IMR-90 (cell line): ENCODE results near the gene TMED10. TPM values are rescaled to one million over a fixed set of nuclear protein-coding genes. Genes with fewer than 3 reads are reported as not detected.

Experiments used
- ATAC-seq: fragments of 200-7000 bp; cut with Tn5 transposase; 2 replicates; pipeline ENCODE4 v1.9.1; 2020; ENCODE audit warnings: low read depth, mild to moderate bottlenecking, moderate library complexity
- BruUV-seq: library from RNA; stranded (reverse); fragments of 400-500 nt; replicated peaks from 2 replicates; lab custom pipeline; 2021; lab: Mats Ljungman, UMichigan
- CTCF ChIA-PET: fragments of 300-600 bp; formaldehyde crosslinking; extraction: SDS; loops from one replicate; lab custom pipeline; 2021; ENCODE audit warnings: antibody characterized with exemption; lab: Yijun Ruan, JAX
- POLR2A ChIA-PET: fragments of 300-600 bp; sonication (Branson Sonifier 250); formaldehyde crosslinking; loops from one replicate; lab custom pipeline; 2022; ENCODE audit warnings: antibody characterized with exemption; ENCODE audit not compliant: unreplicated experiment; lab: Charles Lee
- DNase-seq: peaks from one replicate; pipeline ENCODE4 v3.0.0; 2013
- H2AFZ ChIP-seq: replicated peaks from 2 replicates; pipeline ENCODE3; 2013; ENCODE audit warnings: low read length, mild to moderate bottlenecking; ENCODE audit not compliant: poor library complexity
- H2AK5ac ChIP-seq: 2 replicates; pipeline ENCODE4 v1.6.1; 2013; ENCODE audit warnings: low read depth, low read length, inconsistent platforms
- H2AK9ac ChIP-seq: replicated peaks from 2 replicates; pipeline ENCODE3; 2013; ENCODE audit warnings: mild to moderate bottlenecking, low read depth, low read length, moderate library complexity; ENCODE audit not compliant: poor library complexity
- H2BK120ac ChIP-seq: 2 replicates; pipeline ENCODE4 v1.6.1; 2013; ENCODE audit warnings: low read depth, low read length, inconsistent platforms
- H2BK15ac ChIP-seq: 3 replicates; pipeline ENCODE4 v1.6.1; 2013; ENCODE audit warnings: low read depth, low read length, inconsistent platforms
- H2BK20ac ChIP-seq: 2 replicates; pipeline ENCODE4 v1.6.1; 2013; ENCODE audit warnings: low read depth, mild to moderate bottlenecking, inconsistent platforms, low read length, moderate library complexity
- H2BK5ac ChIP-seq: 2 replicates; pipeline ENCODE4 v1.6.1; 2013; ENCODE audit warnings: mild to moderate bottlenecking, low read depth, low read length, inconsistent platforms; ENCODE audit not compliant: poor library complexity, severe bottlenecking
- H3K14ac ChIP-seq: replicated peaks from 2 replicates; pipeline ENCODE4 v1.6.1; 2013; ENCODE audit warnings: low read depth, low read length, inconsistent platforms
- H3K18ac ChIP-seq: 2 replicates; pipeline ENCODE4 v1.6.1; 2013; ENCODE audit warnings: low read depth, low read length, control low read depth
- H3K23ac ChIP-seq: 2 replicates; pipeline ENCODE4 v1.6.1; 2013; ENCODE audit warnings: low read depth, low read length, inconsistent platforms
- H3K27ac ChIP-seq: 2 replicates; pipeline ENCODE4 v1.5.1; 2013; ENCODE audit warnings: mild to moderate bottlenecking, control low read depth, low read length; ENCODE audit not compliant: insufficient read depth
- H3K27me3 ChIP-seq: 2 replicates; pipeline ENCODE4 v1.6.1; 2013; ENCODE audit warnings: low read length; ENCODE audit not compliant: control insufficient read depth, insufficient read depth
- H3K36me3 ChIP-seq: 2 replicates; pipeline ENCODE4 v1.6.1; 2013; ENCODE audit warnings: low read length, mixed read lengths; ENCODE audit not compliant: control insufficient read depth, insufficient read depth
- H3K4ac ChIP-seq: 2 replicates; pipeline ENCODE4 v1.6.1; 2013; ENCODE audit warnings: low read depth, low read length, inconsistent platforms
- H3K4me1 ChIP-seq: 2 replicates; pipeline ENCODE4 v1.6.1; 2013; ENCODE audit warnings: low read length, mixed read lengths; ENCODE audit not compliant: control insufficient read depth, insufficient read depth
- H3K4me2 ChIP-seq: 2 replicates; pipeline ENCODE4 v1.6.1; 2013; ENCODE audit warnings: low read depth, mild to moderate bottlenecking, control low read depth, low read length, moderate library complexity
- H3K4me3 ChIP-seq: 2 replicates; pipeline ENCODE4 v1.5.1; 2013; ENCODE audit warnings: low read depth, mild to moderate bottlenecking, control low read depth, low read length, moderate library complexity; ENCODE audit not compliant: insufficient read depth
- H3K56ac ChIP-seq: 2 replicates; pipeline ENCODE4 v1.6.1; 2013; ENCODE audit warnings: low read length, inconsistent platforms; ENCODE audit not compliant: insufficient read depth; ENCODE audit errors: extremely low read depth
- H3K79me1 ChIP-seq, 2 experiments: 2 replicates each; pipeline ENCODE4 v1.6.1; 2013; ENCODE audit warnings: low read length in 2 of 2, inconsistent platforms in 1 of 2, low read depth in 1 of 2
- H3K9ac ChIP-seq: 2 replicates; pipeline ENCODE4 v1.6.1; 2013; ENCODE audit warnings: low read depth, low read length, control low read depth
- H3K9me1 ChIP-seq: 2 replicates; pipeline ENCODE4 v1.6.1; 2013; ENCODE audit warnings: low read length, inconsistent platforms; ENCODE audit not compliant: insufficient read depth
- H3K9me3 ChIP-seq: 2 replicates; pipeline ENCODE4 v1.6.1; 2013; ENCODE audit warnings: low read length; ENCODE audit not compliant: control insufficient read depth, insufficient read depth
- H4K20me1 ChIP-seq: 2 replicates; pipeline ENCODE4 v1.6.1; 2013; ENCODE audit warnings: low read length, inconsistent platforms; ENCODE audit not compliant: insufficient read depth
- H4K5ac ChIP-seq: 2 replicates; pipeline ENCODE4 v1.6.1; 2013; ENCODE audit warnings: mild to moderate bottlenecking, low read depth, low read length, control low read depth
- H4K8ac ChIP-seq, 2 experiments: 2 replicates each; pipeline ENCODE4 v1.6.1; 2013; ENCODE audit warnings: low read depth in 2 of 2, low read length in 2 of 2, control low read depth in 1 of 2, inconsistent platforms in 1 of 2
- H4K91ac ChIP-seq: 2 replicates; pipeline ENCODE4 v1.6.1; 2013; ENCODE audit warnings: low read depth, low read length, inconsistent platforms; ENCODE audit not compliant: insufficient read depth
- CHD1 ChIP-seq: IDR thresholded peaks from 2 replicates; pipeline ENCODE4 v1.6.1; 2012; ENCODE audit warnings: low read depth, low read length, improper control_type of control experiment
- MAFK ChIP-seq: IDR thresholded peaks from 2 replicates; pipeline ENCODE4 v1.6.1; 2012; ENCODE audit warnings: low read depth, low read length, improper control_type of control experiment
- MAZ ChIP-seq: IDR thresholded peaks from 2 replicates; pipeline ENCODE4 v1.6.1; 2012; ENCODE audit warnings: low read depth, mild to moderate bottlenecking, low read length, improper control_type of control experiment, moderate library complexity, borderline replicate concordance
- RCOR1 ChIP-seq: IDR thresholded peaks from 2 replicates; pipeline ENCODE4 v1.6.1; 2012; ENCODE audit warnings: mild to moderate bottlenecking, low read length, improper control_type of control experiment; ENCODE audit not compliant: insufficient replicate concordance
- RFX5 ChIP-seq: IDR thresholded peaks from 2 replicates; pipeline ENCODE4 v1.8.0; 2012; ENCODE audit warnings: low read depth, mild to moderate bottlenecking, low read length, moderate library complexity
- WGBS, 2 experiments: methylation state at CpG; one replicate each; pipeline versions ENCODE4 v1.1.5 to v1.1.7; 2013; ENCODE audit warnings: missing lambda C conversion rate in 2 of 2; ENCODE audit not compliant: insufficient read length in 1 of 2; ENCODE audit errors: extremely low coverage in 2 of 2; 5-methylcytosine and 5-hydroxymethylcytosine counted together
- dilution Hi-C: fragments of 300-500 bp; cut with HindIII; formaldehyde crosslinking; loops from one replicate; pipeline ENCODE4 v1.14.3; 2018; ENCODE audit warnings: low sequenced_read_pairs; ENCODE audit not compliant: unreplicated experiment
- in situ Hi-C: fragments of 300-500 bp; cut with MboI; formaldehyde crosslinking; loops from 3 replicates; pipeline ENCODE4 v1.14.3; 2019; ENCODE audit warnings: low sequenced_read_pairs, inconsistent platforms, mixed read lengths
- intact Hi-C: fragments of 100-400 bp; cut with micrococcal nuclease; formaldehyde crosslinking; loops from 2 replicates; pipeline ENCODE4 v1.10.0; 2022
- polyA plus RNA-seq, 3 experiments: library from polyadenylated mRNA; depleted of rRNA; stranded (reverse); fragments of >200 nt; gene quantifications; 2 replicates each; pipeline ENCODE4 v1.2.3, GENCODE V29; 2012; ENCODE audit warnings: low replicate concordance in 1 of 3
- total RNA-seq: library from RNA; depleted of rRNA; stranded (reverse); fragments of >200 nt; gene quantifications from 2 replicates; pipeline ENCODE4 v1.2.3, GENCODE V29; 2012
- TF ChIP-seq, protein P1 (sequence below): fragments of 150-350 bp; IDR thresholded peaks from 2 replicates; pipeline ENCODE4 v1.6.1; 2017; ENCODE audit warnings: mild to moderate bottlenecking, antibody characterized with exemption, low read length, low read depth
- TF ChIP-seq, protein P2 (sequence below): fragments of 150-350 bp; IDR thresholded peaks from 2 replicates; pipeline ENCODE4 v1.6.1; 2016; ENCODE audit warnings: low read depth, mild to moderate bottlenecking, low read length, moderate library complexity, borderline replicate concordance

Gene TMED10
- total and polyA plus RNA-seq, 2 of the 4 experiments (the other 2 are of a cell fraction), result 254 to 441 TPM

- Histone ChIP-seq H2BK15ac (no peak overlapping the region), H3K18ac (no peak overlapping the region), H3K4ac (no peak overlapping the region), H3K9ac (no peak overlapping the region), H2AK9ac (no peak overlapping the region), H3K4me2 (no peak overlapping the region), H3K27ac (no peak overlapping the region), H3K9me1 (peaks cover 9% of the 10 kb centered on the region), H4K8ac (no peak overlapping the region), H3K4me3 (no peak overlapping the region), H4K20me1 (no peaks in the 10 kb centered on the region), H3K14ac (no peak overlapping the region), H3K79me1 (no peaks in the 10 kb centered on the region), H2BK120ac (no peak overlapping the region), H3K4me1 (peaks cover 11% of the 10 kb centered on the region), H2AK5ac (no peak overlapping the region), H3K56ac (no peak overlapping the region), H3K36me3 (no peaks in the 10 kb centered on the region), H4K5ac (no peak overlapping the region), H2BK5ac (no peak overlapping the region), H3K9me3 (no peaks in the 10 kb centered on the region), H2AFZ (no peak overlapping the region), H2BK20ac (no peak overlapping the region), H4K91ac (no peak overlapping the region), H3K23ac (no peak overlapping the region), H3K27me3 (no peaks in the 10 kb centered on the region)
- TF ChIP-seq MAFK (no peak), MAZ (no peak), CHD1 (no peak), RFX5 (no peak), RCOR1 (no peak)
- TF ChIP-seq, protein P1, sequence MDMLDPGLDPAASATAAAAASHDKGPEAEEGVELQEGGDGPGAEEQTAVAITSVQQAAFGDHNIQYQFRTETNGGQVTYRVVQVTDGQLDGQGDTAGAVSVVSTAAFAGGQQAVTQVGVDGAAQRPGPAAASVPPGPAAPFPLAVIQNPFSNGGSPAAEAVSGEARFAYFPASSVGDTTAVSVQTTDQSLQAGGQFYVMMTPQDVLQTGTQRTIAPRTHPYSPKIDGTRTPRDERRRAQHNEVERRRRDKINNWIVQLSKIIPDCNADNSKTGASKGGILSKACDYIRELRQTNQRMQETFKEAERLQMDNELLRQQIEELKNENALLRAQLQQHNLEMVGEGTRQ, result no peak
- TF ChIP-seq, protein P2, sequence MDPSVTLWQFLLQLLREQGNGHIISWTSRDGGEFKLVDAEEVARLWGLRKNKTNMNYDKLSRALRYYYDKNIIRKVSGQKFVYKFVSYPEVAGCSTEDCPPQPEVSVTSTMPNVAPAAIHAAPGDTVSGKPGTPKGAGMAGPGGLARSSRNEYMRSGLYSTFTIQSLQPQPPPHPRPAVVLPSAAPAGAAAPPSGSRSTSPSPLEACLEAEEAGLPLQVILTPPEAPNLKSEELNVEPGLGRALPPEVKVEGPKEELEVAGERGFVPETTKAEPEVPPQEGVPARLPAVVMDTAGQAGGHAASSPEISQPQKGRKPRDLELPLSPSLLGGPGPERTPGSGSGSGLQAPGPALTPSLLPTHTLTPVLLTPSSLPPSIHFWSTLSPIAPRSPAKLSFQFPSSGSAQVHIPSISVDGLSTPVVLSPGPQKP, result no peak
- no CpG with 5 or more reads among the region's 2 CpGs for WGBS, 2 experiments
- ATAC-seq, result no peak
- intact Hi-C loops, result no loop called here
- dilution Hi-C loops, result no loop called here
- no peak for DNase-seq
- BruUV-seq, result no TSS peak
- in situ Hi-C loops, result no loop called here
- POLR2A ChIA-PET, result no interaction called here
- CTCF ChIA-PET, result no interaction called here
Measured at GRCh38 chr14:75186953-75187352, 10.5 kb upstream of the TMED10 start.
